Left ventricle myocardium inferior (tissue), 1 donor: Measurements from ENCODE around the gene CIRBP. TPM values are rescaled to one million over a fixed set of nuclear protein-coding genes. Genes with fewer than 3 reads are reported as not detected.
A peak's percentile ranks its signal among the peaks of the same experiment; 100 is the strongest.

ENCODE experiments used
- DNase-seq: peaks from one replicate; pipeline ENCODE4 v3.0.0-alpha.2; 2020
- H3K27ac ChIP-seq: fragments of 200-600 bp; replicated peaks from 2 replicates; pipeline ENCODE4 v1.8.0; 2021
- H3K27me3 ChIP-seq: fragments of 200-600 bp; 2 replicates; pipeline ENCODE4 v1.8.0; 2021; ENCODE audit warnings: low read depth
- H3K36me3 ChIP-seq: fragments of 200-600 bp; 2 replicates; pipeline ENCODE4 v1.8.0; 2021
- H3K4me1 ChIP-seq: fragments of 200-600 bp; 2 replicates; pipeline ENCODE4 v1.8.0; 2021
- H3K4me3 ChIP-seq: fragments of 200-600 bp; 2 replicates; pipeline ENCODE4 v1.8.0; 2021; ENCODE audit warnings: mild to moderate bottlenecking, moderate library complexity
- H3K9me3 ChIP-seq: fragments of 200-600 bp; replicated peaks from 2 replicates; pipeline ENCODE4 v1.8.0; 2021
- CTCF ChIP-seq: fragments of 200-600 bp; IDR thresholded peaks from 2 replicates; pipeline ENCODE4 v1.8.0; 2021; ENCODE audit warnings: antibody characterized with exemption, mild to moderate bottlenecking, borderline replicate concordance
- intact Hi-C: fragments of 100-400 bp; cut with micrococcal nuclease; formaldehyde crosslinking; loops from one replicate; pipeline ENCODE4 v1.11.0; 2022
- total RNA-seq: library from RNA; stranded (reverse); fragmentation: NEBNext Ultra II Directional; extraction: Animal tissue kit (Norgen Biotek cat#: 25700); gene quantifications from one replicate; pipeline ENCODE4 v1.2.1, GENCODE V29; 2021
- donor health status: DM: no; HTN: yes; CAD: no; lungs with severe emphysema.

CIRBP gene
- total RNA-seq, 1 donor from 2014 or later, result 229 TPM

- no peak for TF ChIP-seq CTCF
- peaks cover 33% of the 10 kb centered on the region for H3K36me3 ChIP-seq
- DNase-seq, result no peak
- H3K4me1 ChIP-seq, result peaks cover 87% of the 10 kb centered on the region
- H3K27me3 ChIP-seq, result no peaks in the 10 kb centered on the region
- peak overlapping the region; percentile 86 for H3K4me3 ChIP-seq
- H3K9me3 ChIP-seq, result no peaks in the 10 kb centered on the region
- peak overlapping the region; percentile 100 for H3K27ac ChIP-seq
- intact Hi-C loops, result no loop called here
Observed at GRCh38 chr19:1268226-1269064, 687 bp upstream of the CIRBP start.

- H3K27ac ChIP-seq, result peak overlapping the region; percentile 100
- TF ChIP-seq CTCF, result no peak
- peak; percentile 84 for DNase-seq
- peak overlapping the region; percentile 86 for H3K4me3 ChIP-seq
- no peaks in the 10 kb centered on the region for H3K9me3 ChIP-seq
- peaks cover 95% of the 10 kb centered on the region for H3K4me1 ChIP-seq
- H3K27me3 ChIP-seq, result no peaks in the 10 kb centered on the region
- intact Hi-C loops, result no loop called here
- peaks cover 45% of the 10 kb centered on the region for H3K36me3 ChIP-seq
Observed at GRCh38 chr19:1269478-1270212, 513 bp downstream of the CIRBP start.

GRCh38 chr19:1270213-1270853, 1.2 kb downstream of the CIRBP start:
- H3K9me3 ChIP-seq, result no peaks in the 10 kb centered on the region
- peaks cover 50% of the 10 kb centered on the region for H3K36me3 ChIP-seq
- H3K4me1 ChIP-seq, result peaks cover 94% of the 10 kb centered on the region
- peak overlapping the region; percentile 100 for H3K27ac ChIP-seq
- H3K4me3 ChIP-seq, result peak overlapping the region; percentile 86
- intact Hi-C loops, result no loop called here
- no peak for DNase-seq
- TF ChIP-seq CTCF, result no peak
- H3K27me3 ChIP-seq, result no peaks in the 10 kb centered on the region

GRCh38 chr19:1270854-1271527, 1.9 kb downstream of the CIRBP start:
- TF ChIP-seq CTCF, result no peak
- Histone ChIP-seq H3K27me3 (no peaks in the 10 kb centered on the region), H3K36me3 (peaks cover 50% of the 10 kb centered on the region), H3K9me3 (no peaks in the 10 kb centered on the region), H3K4me3 (peak overlapping the region; percentile 86), H3K27ac (peak overlapping the region; percentile 100), H3K4me1 (peaks cover 90% of the 10 kb centered on the region)
- intact Hi-C loops, result no loop called here
- DNase-seq, result no peak
